GM04504 (cell line): ENCODE data around the gene PELI3.
"Not testable (repeated sequence)": the region's sequence is repeated elsewhere in the genome, so short reads cannot be mapped to it uniquely, and the experiment has no call there.

Source experiments
- DNase-seq: peaks from one replicate; pipeline ENCODE4 v3.0.0-alpha.2; 2012; ENCODE audit warnings: low read depth

Gene PELI3

DNA sequence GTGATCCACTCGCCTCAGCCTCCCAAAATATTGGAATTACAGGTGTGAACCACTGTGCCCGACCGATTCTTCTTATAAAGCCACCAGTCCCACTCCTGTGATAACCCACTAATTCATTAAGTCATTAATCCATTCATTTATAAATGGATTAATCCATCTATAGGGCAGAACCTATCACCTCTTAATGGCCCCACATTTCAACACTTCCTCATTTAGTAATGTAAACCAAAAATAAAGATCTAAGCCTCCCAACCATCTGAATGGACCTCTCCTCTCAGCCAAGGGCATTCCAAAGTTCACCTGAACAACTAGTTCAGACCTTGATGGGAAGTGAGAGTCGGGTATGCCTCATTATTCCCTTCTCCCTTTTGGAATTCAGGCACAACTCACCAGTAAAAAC lies 18.2 kb upstream of the PELI3 start:
- DNase-seq = no peak

GRCh38 chr11:66450560-66450959 lies 16.1 kb upstream of the PELI3 start:
- DNase-seq = no peak

GRCh38 chr11:66451663-66452062 lies 15.0 kb upstream of the PELI3 start:
- DNase-seq = no peak

DNA sequence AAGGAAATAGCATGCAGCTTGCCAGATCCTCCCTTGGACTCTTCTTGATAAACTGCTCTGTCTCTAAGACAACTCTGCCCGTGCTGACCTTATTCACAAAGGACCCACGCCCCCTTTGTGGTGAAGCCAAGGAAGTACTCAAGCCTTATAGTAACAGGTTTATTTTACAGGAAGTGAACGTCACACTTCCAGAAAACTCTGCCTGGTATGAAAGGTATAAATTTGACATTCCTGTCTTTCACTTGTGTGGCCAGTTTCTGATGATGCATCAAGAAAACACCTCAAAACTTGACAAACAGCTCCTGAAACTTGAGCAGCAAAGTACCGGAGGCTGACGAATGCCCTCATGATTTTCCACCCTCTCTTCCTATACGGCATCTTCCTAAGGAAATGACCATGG lies 12.5 kb upstream of the PELI3 start:
- DNase-seq = no peak

- no peak for DNase-seq
Observed at GRCh38 chr11:66454828-66455227, 11.9 kb upstream of the PELI3 start.

- DNase-seq = no peak
Observed at GRCh38 chr11:66457826-66458225, 8.9 kb upstream of the PELI3 start.

- DNase-seq = no peak
Observed at GRCh38 chr11:66459138-66459778, 7.4 kb upstream of the PELI3 start.

GRCh38 chr11:66462010-66462409 lies 4.7 kb upstream of the PELI3 start:
- DNase-seq = no peak

- DNase-seq = no peak
Observed at GRCh38 chr11:66462911-66463310, 3.8 kb upstream of the PELI3 start.

DNA sequence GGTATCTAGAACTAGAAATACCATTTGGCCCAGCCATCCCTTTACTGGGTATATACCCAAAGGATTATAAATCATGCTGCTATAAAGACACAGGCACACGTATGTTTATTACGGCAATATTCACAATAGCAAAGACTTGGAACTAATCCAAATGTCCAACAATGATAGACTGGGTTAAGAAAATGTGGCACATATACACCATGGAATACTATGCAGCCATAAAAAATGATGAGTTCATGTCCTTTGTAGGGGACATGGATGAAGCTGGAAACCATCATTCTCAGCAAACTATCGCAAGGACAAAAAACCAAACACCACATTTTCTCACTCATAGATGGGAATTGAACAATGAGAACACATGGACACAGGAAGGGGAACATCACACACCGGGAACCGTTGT lies 2.6 kb upstream of the PELI3 start:
- not testable (repeated sequence) for DNase-seq

DNA sequence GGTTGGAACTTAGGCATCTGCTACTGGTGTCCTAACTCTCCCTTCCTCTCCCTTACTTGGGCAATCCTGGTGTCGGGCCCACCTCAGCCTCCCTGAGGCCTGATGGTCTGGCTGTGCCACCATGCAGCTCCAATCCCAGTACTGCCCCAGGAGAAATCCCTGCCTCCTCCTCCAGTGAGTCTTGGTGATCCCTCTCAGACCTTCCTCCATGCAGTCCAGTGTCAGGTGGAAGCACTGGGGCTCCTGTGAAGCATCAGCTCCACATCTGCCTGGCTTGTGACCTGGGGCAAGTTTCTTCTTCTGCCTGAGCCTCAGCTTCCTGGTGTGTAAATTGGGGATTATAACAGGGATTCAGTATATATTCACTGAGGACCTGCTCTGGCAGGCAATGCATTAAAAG lies 1.8 kb upstream of the PELI3 start:
- no peak for DNase-seq

DNA sequence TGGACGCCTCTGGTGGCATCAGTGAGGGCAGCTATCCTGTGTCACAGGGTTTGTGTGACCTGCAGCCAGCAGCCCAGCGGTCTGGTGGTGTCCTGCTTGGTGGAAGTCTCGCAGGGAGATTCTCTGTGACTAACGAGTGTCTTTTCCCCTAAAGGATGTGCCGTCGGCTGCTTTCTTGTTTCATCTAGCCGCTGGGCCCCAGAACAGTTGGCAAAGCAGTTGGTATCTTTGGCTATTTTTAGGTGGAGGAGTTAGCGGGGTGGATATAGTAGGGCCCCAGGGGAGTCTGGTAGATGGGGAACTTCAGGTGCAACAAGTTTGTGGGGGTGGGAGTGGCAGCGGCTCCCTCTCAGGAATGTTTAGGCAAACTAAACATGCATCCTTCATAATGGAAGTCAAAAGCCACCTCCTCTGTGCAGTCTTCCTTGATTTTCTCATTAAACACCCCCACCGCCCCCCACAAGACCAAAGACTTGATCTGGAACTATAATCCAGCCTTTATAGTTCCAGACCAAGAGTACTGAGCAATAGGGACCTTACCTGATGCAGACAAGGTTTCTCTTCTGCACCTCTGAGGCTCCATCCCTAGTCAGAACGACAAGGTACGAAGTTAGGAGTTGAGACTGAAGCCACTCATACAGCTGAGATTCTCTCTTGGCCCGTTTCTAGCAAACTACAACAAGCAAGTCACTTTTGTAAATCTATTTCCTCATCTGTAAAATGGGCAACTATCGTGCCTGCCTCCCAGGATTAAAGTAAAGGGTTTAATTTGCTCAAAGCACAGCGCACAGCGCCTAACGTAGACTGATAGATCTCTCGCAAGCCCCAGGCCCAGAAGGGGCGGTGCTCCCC lies 1.1 kb upstream of the PELI3 start:
- no peak for DNase-seq

DNA sequence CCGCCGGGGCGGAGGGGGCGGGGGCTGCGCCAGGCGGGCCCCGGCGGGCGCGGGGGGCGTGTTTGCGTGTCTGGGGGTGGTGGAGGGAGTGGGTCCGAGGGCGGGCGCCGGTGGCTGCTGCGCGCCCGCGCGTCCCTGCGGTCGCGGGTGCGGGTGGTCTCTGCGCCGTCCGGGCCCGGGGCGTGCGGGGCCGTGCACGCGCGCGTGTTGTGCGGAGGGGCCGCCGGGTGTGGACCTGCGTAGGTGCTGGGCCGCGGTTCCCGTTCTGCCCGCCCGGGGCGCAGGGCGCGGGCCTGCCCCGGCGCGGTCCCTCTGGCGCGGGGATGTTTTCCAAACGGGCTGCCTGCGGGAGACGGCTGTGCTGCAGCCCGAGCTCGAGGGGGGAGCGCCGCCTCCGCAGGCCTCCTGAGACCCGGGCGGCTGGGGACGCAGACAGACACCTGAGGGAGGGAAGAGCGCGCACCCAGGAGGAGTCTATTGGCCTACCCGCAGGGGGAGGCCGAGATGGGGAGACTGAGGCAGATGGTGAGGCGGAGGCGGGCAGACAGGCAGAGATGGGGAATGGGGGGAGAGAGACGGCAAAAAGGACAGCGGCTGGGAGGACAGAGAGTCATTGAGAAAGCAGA lies 442 bp downstream of the PELI3 start:
- DNase-seq = no peak

GRCh38 chr11:66467756-66468155 lies 1.1 kb downstream of the PELI3 start:
- no peak for DNase-seq

- no peak for DNase-seq
Observed at GRCh38 chr11:66468691-66469090, 2.0 kb downstream of the PELI3 start.

DNA sequence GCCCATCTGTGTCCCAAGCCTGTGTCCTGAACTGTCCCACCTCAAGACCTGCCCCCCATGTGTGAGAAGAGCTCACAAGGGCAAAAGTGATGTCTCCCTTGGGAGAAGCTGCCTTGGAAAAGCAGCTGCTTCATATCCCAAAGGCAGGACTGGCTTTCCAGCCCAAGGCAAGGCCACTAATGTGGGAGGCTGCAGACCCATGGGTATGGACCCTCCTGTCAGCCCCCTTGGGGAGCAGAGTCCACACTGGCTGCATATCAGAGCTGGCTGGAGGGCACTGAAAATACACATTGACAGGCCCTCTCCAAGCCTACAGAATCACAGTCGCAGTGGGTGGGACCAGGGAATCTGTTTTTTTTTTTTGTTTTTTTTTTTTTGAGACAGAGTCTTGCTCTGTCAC lies 2.7 kb downstream of the PELI3 start:
- DNase-seq = no peak

- DNase-seq = no peak
Observed at GRCh38 chr11:66470015-66470414, 3.3 kb downstream of the PELI3 start.

DNA sequence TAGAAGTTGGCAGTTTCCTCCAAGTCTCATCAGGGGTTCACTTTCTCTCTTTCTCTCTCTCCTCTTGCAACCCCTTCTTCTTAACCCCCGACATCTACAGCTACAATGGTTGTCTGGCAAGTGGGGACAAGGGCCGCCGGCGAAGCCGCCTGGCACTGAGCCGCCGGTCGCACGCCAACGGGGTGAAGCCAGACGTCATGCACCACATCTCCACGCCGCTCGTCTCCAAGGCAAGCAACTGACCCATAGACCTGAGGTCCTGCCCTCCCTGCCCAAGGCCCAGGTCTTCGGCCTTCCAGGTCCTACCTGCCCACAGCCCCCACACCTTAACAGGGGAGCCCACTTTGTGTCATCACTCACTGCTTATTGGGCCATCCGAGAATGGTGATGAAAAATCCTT lies 4.4 kb downstream of the PELI3 start:
- no peak for DNase-seq

GRCh38 chr11:66472054-66472453 lies 5.3 kb downstream of the PELI3 start:
- no peak for DNase-seq

- DNase-seq = no peak
Observed at GRCh38 chr11:66473167-66473566, 6.5 kb downstream of the PELI3 start.

- DNase-seq = no peak
Observed at GRCh38 chr11:66473608-66474515, 7.2 kb downstream of the PELI3 start.
